Heart left ventricle (tissue), 16 donors: ENCODE data around the gene LINC01488. TPM values are rescaled to one million over a fixed set of nuclear protein-coding genes. Genes with fewer than 3 reads are reported as not detected.

Source experiments
- ATAC-seq, 4 donors: fragments of 200-7000 bp; cut with Tn5 transposase; one replicate each; pipeline ENCODE4 v1.9.1; 2020 to 2022; ENCODE audit warnings: moderate library complexity in 4 of 4, mild to moderate bottlenecking in 3 of 4, moderate number of reproducible peaks in 1 of 4
- DNase-seq, 5 donors: peaks; one replicate each; pipeline ENCODE4 v3.0.0-alpha.2; 2020
- H3K27ac ChIP-seq, 12 donors: fragments of 200-600 bp; sonication (generic) in 4 of 12; one replicate each; pipeline versions ENCODE4 v1.5.0 to v1.8.0; 2016 to 2022; ENCODE audit warnings: mild to moderate bottlenecking in 2 of 12
- H3K27me3 ChIP-seq, 9 donors: fragments of 200-600 bp; sonication (generic) in 2 of 9; one replicate each; pipeline versions ENCODE4 v1.5.1 to v1.8.0; 2016 to 2022; ENCODE audit warnings: mild to moderate bottlenecking in 3 of 9
- H3K36me3 ChIP-seq, 9 donors: fragments of 200-600 bp; sonication (generic) in 2 of 9; one replicate each; pipeline versions ENCODE4 v1.5.0 to v1.8.0; 2018 to 2022; ENCODE audit warnings: mild to moderate bottlenecking in 2 of 9
- H3K4me1 ChIP-seq, 12 donors: fragments of 200-600 bp; sonication (generic) in 4 of 12; one replicate each; pipeline versions ENCODE4 v1.5.0 to v1.8.0; 2016 to 2022; ENCODE audit warnings: mild to moderate bottlenecking in 3 of 12
- H3K4me3 ChIP-seq, 12 donors: fragments of 200-600 bp; sonication (generic) in 4 of 12; one replicate each; pipeline versions ENCODE4 v1.5.0 to v1.8.0; 2017 to 2022; ENCODE audit warnings: mild to moderate bottlenecking in 9 of 12, moderate library complexity in 4 of 12
- H3K9me3 ChIP-seq, 12 donors: fragments of 200-600 bp; sonication (generic) in 4 of 12; one replicate each; pipeline versions ENCODE4 v1.5.0 to v1.8.0; 2016 to 2022; ENCODE audit warnings: mild to moderate bottlenecking in 1 of 12
- POLR2A ChIP-seq, 2 donors: fragments of 450-650 bp; IDR thresholded peaks; one replicate each; pipeline ENCODE4 v1.6.1; 2017; ENCODE audit warnings: antibody characterized with exemption in 2 of 2, mild to moderate bottlenecking in 2 of 2, moderate library complexity in 2 of 2
- WGBS, 4 donors: extraction: QIAGEN DNeasy Blood & Tissue Kit in 2 of 4; methylation state at CpG; one replicate each; pipeline versions ENCODE4 v1.1.5 to v1.1.7; 2013 to 2018; 5-methylcytosine and 5-hydroxymethylcytosine counted together
- intact Hi-C, 10 donors: fragments of 100-400 bp; cut with DNase I; formaldehyde crosslinking; loops; one replicate each; pipeline versions ENCODE4 v1.11.1 to v1.14.2; 2022
- polyA plus RNA-seq, 2 donors: library from polyadenylated mRNA; stranded (reverse); fragments of 200-250 nt; gene quantifications; one replicate each; pipeline ENCODE4 v1.2.3, GENCODE V29; 2013
- total RNA-seq, 9 donors: library from RNA; depleted of rRNA in 2 of 9; stranded (reverse); fragments of >200 nt in 2 of 9; fragmentation: NEBNext Ultra II Directional in 3 of 9; extraction: Animal tissue kit (Norgen Biotek cat#: 25700) in 3 of 9; gene quantifications; one replicate each; pipeline versions ENCODE4 v1.1.0 to v1.2.4, GENCODE V29; 2016 to 2023
- TF ChIP-seq, protein P1 (sequence below), 12 donors: fragments of 200-600 bp; sonication (generic) in 4 of 12; IDR thresholded peaks; one replicate each; pipeline versions ENCODE4 v1.5.0 to v1.8.0; 2018 to 2022; ENCODE audit warnings: antibody characterized with exemption in 12 of 12, mild to moderate bottlenecking in 5 of 12
- donor health status: ischemic (EF 13 %, LVEDD 7.1; RV severe dilation, severe dysfunction).
- donor health status: healthy with polysubstance abuse.
- donor health status: DM: no; HTN: yes; CAD: no.
- donor health status: DM: no; HTN: no; CAD: no.
- donor health status: ischemic (EF 25% LVEDD 6.9; RV normal size, moderate dysfunction).
- donor health status: ischemic (EF 25% LVEDD 5.7; RV mildly dilated, moderate dysfunction).
- donor health status: healthy.
- donor health status: DM: yes; HTN: yes; CAD: no.
- donor health status: ischemic (EF 35%, LVEDD 5.7; RV mildly dilated, moderate dysfunction).
- donor health status: nonischemic (EF 11% LVEDD 7.7; RV severe dilation, severe dysfunction).
- donor health status: DM: yes; HTN: yes; CAD: no.
- donor health status: PGD.
- donor health status: ischemic (EF 29% LVEDD 5.4; RV normal size, mild dysfunction).
- donor health status: nonischemic (EF 23%, LVEDD 6.1; RV moderate dilation, normal function).

LINC01488 gene
- total and polyA plus RNA-seq, 11 donors: 0.04 to 0.42 (median 0.14) TPM; not detected in 5

GRCh38 chr11:69539416-69540117, 58.1 kb downstream of the LINC01488 start:
- Histone ChIP-seq H3K9me3 (no peaks in the 10 kb centered on the region), H3K27ac (peak overlapping the region in 11 of 12 donors; percentile 62 to 85 (median 77)), H3K4me1 (peaks cover 0 to 39% (median 30%) of the 10 kb centered on the region in 12 donors), H3K4me3 (peak overlapping the region in 8 of 12 donors; percentile 3 to 27 (median 16)), H3K36me3 (no peaks in the 10 kb centered on the region), H3K27me3 (no peaks in the 10 kb centered on the region)
- TF ChIP-seq POLR2A (IDR thresholded peaks at IDR 0.05): no peak
- TF ChIP-seq, protein P1, sequence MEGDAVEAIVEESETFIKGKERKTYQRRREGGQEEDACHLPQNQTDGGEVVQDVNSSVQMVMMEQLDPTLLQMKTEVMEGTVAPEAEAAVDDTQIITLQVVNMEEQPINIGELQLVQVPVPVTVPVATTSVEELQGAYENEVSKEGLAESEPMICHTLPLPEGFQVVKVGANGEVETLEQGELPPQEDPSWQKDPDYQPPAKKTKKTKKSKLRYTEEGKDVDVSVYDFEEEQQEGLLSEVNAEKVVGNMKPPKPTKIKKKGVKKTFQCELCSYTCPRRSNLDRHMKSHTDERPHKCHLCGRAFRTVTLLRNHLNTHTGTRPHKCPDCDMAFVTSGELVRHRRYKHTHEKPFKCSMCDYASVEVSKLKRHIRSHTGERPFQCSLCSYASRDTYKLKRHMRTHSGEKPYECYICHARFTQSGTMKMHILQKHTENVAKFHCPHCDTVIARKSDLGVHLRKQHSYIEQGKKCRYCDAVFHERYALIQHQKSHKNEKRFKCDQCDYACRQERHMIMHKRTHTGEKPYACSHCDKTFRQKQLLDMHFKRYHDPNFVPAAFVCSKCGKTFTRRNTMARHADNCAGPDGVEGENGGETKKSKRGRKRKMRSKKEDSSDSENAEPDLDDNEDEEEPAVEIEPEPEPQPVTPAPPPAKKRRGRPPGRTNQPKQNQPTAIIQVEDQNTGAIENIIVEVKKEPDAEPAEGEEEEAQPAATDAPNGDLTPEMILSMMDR (IDR thresholded peaks at IDR 0.05): no peak
- intact Hi-C loops: loop anchor here in 2 of 10 donors (5.0 to 10.0 kb wide), 2 partner anchors 92 to 95 kb away; no protein-coding TSS in a partner anchor
- DNase-seq (peak in 3 of 5 donors; percentile 44 to 66 (median 54)), ATAC-seq (peak in 3 of 4 donors; percentile 31 to 77 (median 52))
- WGBS, 4 donors: 66 to 79% (median 75%) methylated on average over 14 of the region's 14 CpGs

- H3K4me1 ChIP-seq: peaks cover 0 to 39% (median 30%) of the 10 kb centered on the region in 12 donors
- H3K4me3 ChIP-seq: peak overlapping the region in 8 of 12 donors; percentile 3 to 27 (median 16)
- intact Hi-C loops: loop anchor here in 2 of 10 donors (5.0 to 10.0 kb wide), 2 partner anchors 93 to 96 kb away; no protein-coding TSS in a partner anchor
- H3K9me3 ChIP-seq: no peaks in the 10 kb centered on the region
- ATAC-seq (peak in 3 of 4 donors; percentile 37 to 63 (median 61)), DNase-seq (peak; percentile 62 to 74 (median 66))
- no peaks in the 10 kb centered on the region for H3K27me3 ChIP-seq
- no peaks in the 10 kb centered on the region for H3K36me3 ChIP-seq
- TF ChIP-seq, protein P1 (IDR thresholded peaks at IDR 0.05): peak in 2 of 12 donors; percentile 7 to 11
- TF ChIP-seq POLR2A (IDR thresholded peaks at IDR 0.05): no peak
- WGBS, 4 donors: 67 to 81% (median 73%) methylated on average over 23 to 30 of the region's 30 CpGs
- H3K27ac ChIP-seq: peak overlapping the region in 11 of 12 donors; percentile 62 to 85 (median 77)
These were observed 58.9 kb downstream of the LINC01488 start for GRCh38 chr11:69540118-69541000.

DNA sequence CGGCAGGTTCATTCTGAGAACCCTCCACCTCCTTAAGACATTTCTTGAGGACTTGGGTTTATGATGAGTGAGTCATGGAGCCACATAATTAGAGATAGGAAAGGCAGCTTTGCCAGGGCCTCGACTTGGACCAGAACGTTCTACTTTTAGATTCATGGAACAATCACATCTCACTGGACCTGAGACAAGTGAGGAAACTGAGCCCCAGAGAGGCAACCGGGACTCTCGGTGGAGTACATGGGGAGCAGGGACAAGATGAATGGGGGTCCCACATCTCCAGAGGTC, 59.5 kb downstream of the LINC01488 start:
- no peak for DNase-seq
- Histone ChIP-seq H3K9me3 (no peaks in the 10 kb centered on the region), H3K4me1 (peaks cover 0 to 39% (median 30%) of the 10 kb centered on the region in 12 donors), H3K27me3 (no peaks in the 10 kb centered on the region), H3K27ac (peak overlapping the region in 4 of 12 donors; percentile 70 to 84 (median 76)), H3K4me3 (no peak overlapping the region), H3K36me3 (no peaks in the 10 kb centered on the region)
- ATAC-seq: no peak
- WGBS, 4 donors: 76 to 88% (median 82%) methylated on average over 5 of the region's 5 CpGs
- TF ChIP-seq, protein P1 (IDR thresholded peaks at IDR 0.05): no peak
- intact Hi-C loops: loop anchor here in 2 of 10 donors (5.0 to 10.0 kb wide), 2 partner anchors 94 to 96 kb away; no protein-coding TSS in a partner anchor
